Measurements from ENCODE around the gene HDLBP. TPM values are rescaled to one million over a fixed set of nuclear protein-coding genes. Genes with fewer than 3 reads are reported as not detected.

Gene HDLBP
- total RNA-seq, 1 donor from 2014 or later = 922 TPM

GRCh38 chr2:241227594-241227993 is 87.9 kb downstream of the HDLBP start:
- H2AFZ ChIP-seq (ENCODE audit: low read depth, low read length) = no peak overlapping the region
- H3K36me3 Mint-ChIP-seq (ENCODE audit: low read depth, unreplicated experiment) = peaks cover 25% of the 10 kb centered on the region
- FAIRE-seq = no peak
- H3K9ac ChIP-seq (ENCODE audit: low read length) = no peak overlapping the region
- H3K4me3 ChIP-seq (ENCODE audit: insufficient read depth, low read depth, low read length) = no peak overlapping the region
- no peak overlapping the region for H3K27ac ChIP-seq (ENCODE audit: low read depth, low read length)
- H3K27me3 ChIP-seq (ENCODE audit: insufficient read depth, low read length) = no peaks in the 10 kb centered on the region
- no peak overlapping the region for H3K4me2 ChIP-seq (ENCODE audit: low read length)
- H3K4me3 Mint-ChIP-seq (ENCODE audit: unreplicated experiment) = no peak overlapping the region
- H3K9me3 Mint-ChIP-seq (ENCODE audit: unreplicated experiment) = no peaks in the 10 kb centered on the region
- H3K79me2 ChIP-seq (ENCODE audit: insufficient read depth, low read length) = peaks cover 5% of the 10 kb centered on the region
- no peaks in the 10 kb centered on the region for H3K9me3 ChIP-seq (ENCODE audit: insufficient read depth, low read depth, low read length)
- peaks cover 96% of the 10 kb centered on the region for H4K20me1 ChIP-seq (ENCODE audit: insufficient read depth, low read length)
- no peak for TF ChIP-seq CTCF (IDR thresholded peaks at IDR 0.05; ENCODE audit: insufficient read depth, low read depth, low read length)
- no peak for TF ChIP-seq EZH2 (IDR thresholded peaks at IDR 0.05; ENCODE audit: insufficient read depth, low read length)
- DNase-seq (ENCODE audit: low read depth) = no peak
- H3K27me3 Mint-ChIP-seq (ENCODE audit: low read depth, unreplicated experiment) = no peaks in the 10 kb centered on the region
- peaks cover 16% of the 10 kb centered on the region for H3K4me1 Mint-ChIP-seq (ENCODE audit: low read depth, unreplicated experiment)
- H3K36me3 ChIP-seq (ENCODE audit: insufficient read depth, low read length) = peaks cover 56% of the 10 kb centered on the region
- H3K4me1 ChIP-seq (ENCODE audit: insufficient read depth, low read length) = peaks cover 17% of the 10 kb centered on the region
- peak overlapping the region; percentile 21 for H3K27ac Mint-ChIP-seq (ENCODE audit: unreplicated experiment)

GRCh38 chr2:241226723-241227572 is 88.5 kb downstream of the HDLBP start:
- Histone ChIP-seq H3K27me3 (ENCODE audit: insufficient read depth, low read length) (no peaks in the 10 kb centered on the region), H3K36me3 (ENCODE audit: insufficient read depth, low read length) (peaks cover 56% of the 10 kb centered on the region), H3K9me3 (ENCODE audit: insufficient read depth, low read depth, low read length) (no peaks in the 10 kb centered on the region), H3K27ac (ENCODE audit: low read depth, low read length) (no peak overlapping the region), H3K79me2 (ENCODE audit: insufficient read depth, low read length) (peaks cover 5% of the 10 kb centered on the region), H2AFZ (ENCODE audit: low read depth, low read length) (no peak overlapping the region), H3K9ac (ENCODE audit: low read length) (no peak overlapping the region), H4K20me1 (ENCODE audit: insufficient read depth, low read length) (peaks cover 91% of the 10 kb centered on the region), H3K4me1 (ENCODE audit: insufficient read depth, low read length) (peaks cover 17% of the 10 kb centered on the region), H3K4me3 (ENCODE audit: insufficient read depth, low read depth, low read length) (no peak overlapping the region), H3K4me2 (ENCODE audit: low read length) (no peak overlapping the region)
- no peaks in the 10 kb centered on the region for H3K27me3 Mint-ChIP-seq (ENCODE audit: low read depth, unreplicated experiment)
- peaks cover 25% of the 10 kb centered on the region for H3K36me3 Mint-ChIP-seq (ENCODE audit: low read depth, unreplicated experiment)
- no peaks in the 10 kb centered on the region for H3K9me3 Mint-ChIP-seq (ENCODE audit: unreplicated experiment)
- H3K4me3 Mint-ChIP-seq (ENCODE audit: unreplicated experiment) = no peak overlapping the region
- H3K27ac Mint-ChIP-seq (ENCODE audit: unreplicated experiment) = peak overlapping the region; percentile 50
- DNase-seq (ENCODE audit: low read depth) = no peak
- no peak for FAIRE-seq
- peaks cover 16% of the 10 kb centered on the region for H3K4me1 Mint-ChIP-seq (ENCODE audit: low read depth, unreplicated experiment)
- TF ChIP-seq EZH2 (IDR thresholded peaks at IDR 0.05; ENCODE audit: insufficient read depth, low read length) (no peak), CTCF (IDR thresholded peaks at IDR 0.05; ENCODE audit: insufficient read depth, low read depth, low read length) (no peak)

- Histone ChIP-seq H3K4me1 (ENCODE audit: insufficient read depth, low read length) (peaks cover 17% of the 10 kb centered on the region), H2AFZ (ENCODE audit: low read depth, low read length) (no peak overlapping the region), H3K27ac (ENCODE audit: low read depth, low read length) (no peak overlapping the region), H3K9ac (ENCODE audit: low read length) (no peak overlapping the region), H3K36me3 (ENCODE audit: insufficient read depth, low read length) (peaks cover 51% of the 10 kb centered on the region), H3K4me3 (ENCODE audit: insufficient read depth, low read depth, low read length) (no peak overlapping the region), H3K9me3 (ENCODE audit: insufficient read depth, low read depth, low read length) (no peaks in the 10 kb centered on the region), H3K27me3 (ENCODE audit: insufficient read depth, low read length) (no peaks in the 10 kb centered on the region), H3K4me2 (ENCODE audit: low read length) (no peak overlapping the region), H3K79me2 (ENCODE audit: insufficient read depth, low read length) (no peaks in the 10 kb centered on the region), H4K20me1 (ENCODE audit: insufficient read depth, low read length) (peaks cover 81% of the 10 kb centered on the region)
- FAIRE-seq = no peak
- H3K9me3 Mint-ChIP-seq (ENCODE audit: unreplicated experiment) = no peaks in the 10 kb centered on the region
- H3K4me3 Mint-ChIP-seq (ENCODE audit: unreplicated experiment) = no peak overlapping the region
- H3K27me3 Mint-ChIP-seq (ENCODE audit: low read depth, unreplicated experiment) = no peaks in the 10 kb centered on the region
- DNase-seq (ENCODE audit: low read depth) = no peak
- H3K36me3 Mint-ChIP-seq (ENCODE audit: low read depth, unreplicated experiment) = peaks cover 18% of the 10 kb centered on the region
- TF ChIP-seq EZH2 (IDR thresholded peaks at IDR 0.05; ENCODE audit: insufficient read depth, low read length) (no peak), CTCF (IDR thresholded peaks at IDR 0.05; ENCODE audit: insufficient read depth, low read depth, low read length) (no peak)
- H3K27ac Mint-ChIP-seq (ENCODE audit: unreplicated experiment) = no peak overlapping the region
- peaks cover 16% of the 10 kb centered on the region for H3K4me1 Mint-ChIP-seq (ENCODE audit: low read depth, unreplicated experiment)
These were observed 89.5 kb downstream of the HDLBP start for GRCh38 chr2:241225983-241226382.

Data from astrocyte (in vitro differentiated cells and primary cell).